Measurements from ENCODE around the gene ABCA7.
A peak's percentile ranks its signal among the peaks of the same experiment; 100 is the strongest.

Gene ABCA7

GRCh38 chr19:1088416-1089010 lies 48.6 kb downstream of the ABCA7 start:
- DNase-seq (ENCODE audit: low spot score): no peak

GRCh38 chr19:1089126-1089771 lies 49.3 kb downstream of the ABCA7 start:
- no peak for DNase-seq (ENCODE audit: low spot score)

- DNase-seq (ENCODE audit: low spot score): no peak
Observed at GRCh38 chr19:1089891-1090290, 50.0 kb downstream of the ABCA7 start.

GRCh38 chr19:1090731-1091543 lies 51.0 kb downstream of the ABCA7 start:
- DNase-seq (ENCODE audit: low spot score): no peak

- DNase-seq (ENCODE audit: low spot score): no peak
Observed at GRCh38 chr19:1091544-1092175, 51.8 kb downstream of the ABCA7 start.

GRCh38 chr19:1093330-1093729 lies 53.4 kb downstream of the ABCA7 start:
- no peak for DNase-seq (ENCODE audit: low spot score)

GRCh38 chr19:1093811-1094553 lies 54.1 kb downstream of the ABCA7 start:
- no peak for DNase-seq (ENCODE audit: low spot score)

- DNase-seq (ENCODE audit: low spot score): no peak
Observed at GRCh38 chr19:1094655-1094977, 54.7 kb downstream of the ABCA7 start.

GRCh38 chr19:1094978-1095701 lies 55.2 kb downstream of the ABCA7 start, which contains the start of gene POLR2E:
Gene POLR2E, minus strand, starts transcription at chr19:1095375. Its CDS starts 60 bp downstream, at chr19:1095315.
- peak; percentile 98 for DNase-seq (ENCODE audit: low spot score)

GRCh38 chr19:1097810-1098176 lies 57.9 kb downstream of the ABCA7 start:
- DNase-seq (ENCODE audit: low spot score): no peak

GRCh38 chr19:1098177-1099051 lies 58.5 kb downstream of the ABCA7 start:
- DNase-seq (ENCODE audit: low spot score): no peak

GRCh38 chr19:1101337-1101698 lies 61.4 kb downstream of the ABCA7 start:
- no peak for DNase-seq (ENCODE audit: low spot score)

- DNase-seq (ENCODE audit: low spot score): peak; percentile 69
Observed at GRCh38 chr19:1102407-1103131, 62.7 kb downstream of the ABCA7 start.

- no peak for DNase-seq (ENCODE audit: low spot score)
Observed at GRCh38 chr19:1103132-1103707, 63.3 kb downstream of the ABCA7 start.

- DNase-seq (ENCODE audit: low spot score): peak; percentile 100
Observed at GRCh38 chr19:1103708-1104310, 63.9 kb downstream of the ABCA7 start, which contains the start of gene GPX4. Gene GPX4, plus strand, starts transcription at chr19:1103994. Its CDS starts 50 bp downstream, at chr19:1104044.

GRCh38 chr19:1104311-1105007 lies 64.6 kb downstream of the ABCA7 start:
- DNase-seq (ENCODE audit: low spot score): peak; percentile 57

GRCh38 chr19:1105008-1105872 lies 65.3 kb downstream of the ABCA7 start:
- no peak for DNase-seq (ENCODE audit: low spot score)

Data from COLO829 (cell line).